ENCODE results near the gene CTSE. TPM values are rescaled to one million over a fixed set of nuclear protein-coding genes. Genes with fewer than 3 reads are reported as not detected.

Gene CTSE
- total and polyA plus RNA-seq, 12 donors = 0.01 TPM; not detected in 11

GRCh38 chr1:205989786-205990185, 33.9 kb downstream of the CTSE start:
- H3K9me3 ChIP-seq = no peaks in the 10 kb centered on the region
- WGBS, 2 donors = 82 to 85% methylated on average over 5 of the region's 5 CpGs
- H3K36me3 ChIP-seq = peaks cover 0 to 29% (median 0%) of the 10 kb centered on the region in 9 donors
- DNase-seq (no peak), ATAC-seq (no peak)
- peaks cover 0 to 40% (median 17%) of the 10 kb centered on the region in 9 donors for H3K4me1 ChIP-seq
- no peak overlapping the region for H3K27ac ChIP-seq
- intact Hi-C loops (cut with DNase I) = loop anchor here in 3 of 10 donors (5.0 kb wide), 3 partner anchors 43 to 118 kb away; no protein-coding TSS in a partner anchor
- no peaks in the 10 kb centered on the region for H3K27me3 ChIP-seq
- no peak for TF ChIP-seq CTCF (IDR thresholded peaks at IDR 0.05)
- H3K4me3 ChIP-seq = no peak overlapping the region

- ATAC-seq (peak; percentile 27 to 77 (median 48)), DNase-seq (no peak)
- Histone ChIP-seq H3K27ac (peak overlapping the region in 3 of 10 donors; percentile 12 to 53 (median 27)), H3K4me1 (peaks cover 0 to 52% (median 17%) of the 10 kb centered on the region in 9 donors), H3K27me3 (no peaks in the 10 kb centered on the region), H3K4me3 (no peak overlapping the region), H3K36me3 (peaks cover 0 to 23% (median 0%) of the 10 kb centered on the region in 9 donors), H3K9me3 (no peaks in the 10 kb centered on the region)
- TF ChIP-seq CTCF (IDR thresholded peaks at IDR 0.05) = no peak
- intact Hi-C loops (cut with DNase I) = loop anchor here in 3 of 10 donors (5.0 kb wide), 3 partner anchors 44 to 119 kb away; no protein-coding TSS in a partner anchor
- WGBS, 2 donors = 58 to 59% methylated on average over 12 of the region's 12 CpGs
These were observed 35.1 kb downstream of the CTSE start for GRCh38 chr1:205988585-205988995.

GRCh38 chr1:205986861-205987260, 36.8 kb downstream of the CTSE start:
- no peak for TF ChIP-seq CTCF (IDR thresholded peaks at IDR 0.05)
- ATAC-seq = no peak
- no peak for DNase-seq
- 71 to 73% methylated on average over 2 of the region's 2 CpGs for WGBS, 2 donors
- peaks cover 0 to 49% (median 15%) of the 10 kb centered on the region in 9 donors for H3K4me1 ChIP-seq
- H3K36me3 ChIP-seq = peaks cover 0 to 12% (median 0%) of the 10 kb centered on the region in 9 donors
- no peak overlapping the region for H3K4me3 ChIP-seq
- no peaks in the 10 kb centered on the region for H3K9me3 ChIP-seq
- intact Hi-C loops (cut with DNase I) = loop anchor here in 3 of 10 donors (5.0 kb wide), 3 partner anchors 45 to 120 kb away; no protein-coding TSS in a partner anchor
- no peaks in the 10 kb centered on the region for H3K27me3 ChIP-seq
- peak overlapping the region in 1 of 10 donors; percentile 15 for H3K27ac ChIP-seq

GRCh38 chr1:205986292-205986691, 37.4 kb downstream of the CTSE start:
- Histone ChIP-seq H3K36me3 (peaks cover 0 to 7% (median 0%) of the 10 kb centered on the region in 9 donors), H3K4me3 (no peak overlapping the region), H3K27ac (peak overlapping the region in 1 of 10 donors; percentile 26), H3K4me1 (peaks cover 0 to 49% (median 15%) of the 10 kb centered on the region in 9 donors), H3K27me3 (no peaks in the 10 kb centered on the region), H3K9me3 (no peaks in the 10 kb centered on the region)
- WGBS, 2 donors = 68 to 81% methylated on average over 3 of the region's 3 CpGs
- DNase-seq (no peak), ATAC-seq (no peak)
- peak in 2 of 9 donors; percentile 9 for TF ChIP-seq CTCF (IDR thresholded peaks at IDR 0.05)
- intact Hi-C loops (cut with DNase I) = loop anchor here in 3 of 10 donors (5.0 kb wide), 3 partner anchors 46 to 121 kb away; no protein-coding TSS in a partner anchor

Measured in heart right ventricle (tissue), 16 donors.